GM18519 (cell line): ENCODE data around the gene TMEM31.

Experiments used
- ATAC-seq: cut with Tn5 transposase; IDR thresholded peaks from one replicate; pipeline ENCODE4 v1.9.1; 2021; ENCODE audit warnings: mild to moderate bottlenecking, moderate library complexity; ENCODE audit not compliant: unreplicated experiment, low FRiP score

Gene TMEM31

GRCh38 chrX:103710609-103711008 is at the start of gene TMEM31:
TSS of gene TMEM31 (plus strand) at chrX:103710909. CDS start at chrX:103712259, 1,350 bp downstream.
- ATAC-seq, result no peak

GRCh38 chrX:103663981-103664762 is 46.5 kb upstream of the TMEM31 start:
- ATAC-seq, result no peak

- no peak for ATAC-seq
Measured at GRCh38 chrX:103666202-103667107, 44.3 kb upstream of the TMEM31 start.

- ATAC-seq, result no peak
Measured at GRCh38 chrX:103669745-103670144, 41.0 kb upstream of the TMEM31 start.

- ATAC-seq, result no peak
Measured at GRCh38 chrX:103674531-103675454, 35.9 kb upstream of the TMEM31 start.

GRCh38 chrX:103678199-103678993 is 32.3 kb upstream of the TMEM31 start:
- no peak for ATAC-seq

GRCh38 chrX:103681443-103681842 is 29.3 kb upstream of the TMEM31 start:
- no peak for ATAC-seq

- no peak for ATAC-seq
Measured at GRCh38 chrX:103685396-103685795, 25.3 kb upstream of the TMEM31 start.

- ATAC-seq, result peak; percentile 95
Measured at GRCh38 chrX:103686199-103687072, 24.3 kb upstream of the TMEM31 start, which contains the start of gene MORF4L2. TSS of gene MORF4L2 (minus strand) at chrX:103686699. CDS start at chrX:103677027, 9,672 bp downstream.

GRCh38 chrX:103687073-103687695 is 23.5 kb upstream of the TMEM31 start:
- peak; percentile 23 for ATAC-seq

- ATAC-seq, result no peak
Measured at GRCh38 chrX:103687696-103688201, 23.0 kb upstream of the TMEM31 start.

- no peak for ATAC-seq
Measured at GRCh38 chrX:103688946-103689345, 21.8 kb upstream of the TMEM31 start.

- no peak for ATAC-seq
Measured at GRCh38 chrX:103691059-103691458, 19.6 kb upstream of the TMEM31 start.

GRCh38 chrX:103697687-103698086 is 13.0 kb upstream of the TMEM31 start:
- ATAC-seq, result no peak

GRCh38 chrX:103699243-103699642 is 11.5 kb upstream of the TMEM31 start:
- no peak for ATAC-seq

- ATAC-seq, result no peak
Measured at GRCh38 chrX:103704863-103705262, 5.8 kb upstream of the TMEM31 start.

GRCh38 chrX:103716962-103717361 is 6.3 kb downstream of the TMEM31 start:
- ATAC-seq, result no peak

- ATAC-seq, result no peak
Measured at GRCh38 chrX:103718120-103718519, 7.4 kb downstream of the TMEM31 start.
